ENCODE results near the gene WNT2.
A peak's percentile ranks its signal among the peaks of the same experiment; 100 is the strongest.

WNT2 gene

DNA sequence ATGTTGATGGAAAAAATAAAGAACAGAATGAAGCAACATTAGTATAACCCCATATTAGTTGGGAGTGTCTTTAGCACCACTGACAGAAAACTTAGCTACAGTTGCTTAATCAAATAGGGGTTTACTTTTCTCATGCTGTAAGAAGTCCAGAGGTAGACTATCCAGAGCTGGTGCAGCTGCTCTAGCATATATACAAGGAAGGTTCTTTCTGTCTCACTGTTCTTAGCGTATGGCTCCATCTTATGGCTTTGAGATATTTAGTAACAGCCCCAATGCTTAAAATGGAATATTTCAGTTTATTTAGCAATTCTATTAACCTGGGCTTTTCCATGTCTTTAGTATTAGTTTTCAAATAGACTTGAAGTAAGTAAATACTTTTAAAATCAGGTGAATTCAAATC is 15.2 kb upstream of the WNT2 start:
- H3K36me3 ChIP-seq (ENCODE audit: control insufficient read depth, insufficient read depth, low read length): no peaks in the 10 kb centered on the region
- no peak overlapping the region for H3K4me2 ChIP-seq (ENCODE audit: low read length)
- no peaks in the 10 kb centered on the region for H3K9me3 ChIP-seq (ENCODE audit: control insufficient read depth, low read length)
- no peak overlapping the region for H3K9ac ChIP-seq
- H3K27me3 ChIP-seq (ENCODE audit: control insufficient read depth, insufficient read depth, low read length): no peaks in the 10 kb centered on the region
- TF ChIP-seq, protein P1, sequence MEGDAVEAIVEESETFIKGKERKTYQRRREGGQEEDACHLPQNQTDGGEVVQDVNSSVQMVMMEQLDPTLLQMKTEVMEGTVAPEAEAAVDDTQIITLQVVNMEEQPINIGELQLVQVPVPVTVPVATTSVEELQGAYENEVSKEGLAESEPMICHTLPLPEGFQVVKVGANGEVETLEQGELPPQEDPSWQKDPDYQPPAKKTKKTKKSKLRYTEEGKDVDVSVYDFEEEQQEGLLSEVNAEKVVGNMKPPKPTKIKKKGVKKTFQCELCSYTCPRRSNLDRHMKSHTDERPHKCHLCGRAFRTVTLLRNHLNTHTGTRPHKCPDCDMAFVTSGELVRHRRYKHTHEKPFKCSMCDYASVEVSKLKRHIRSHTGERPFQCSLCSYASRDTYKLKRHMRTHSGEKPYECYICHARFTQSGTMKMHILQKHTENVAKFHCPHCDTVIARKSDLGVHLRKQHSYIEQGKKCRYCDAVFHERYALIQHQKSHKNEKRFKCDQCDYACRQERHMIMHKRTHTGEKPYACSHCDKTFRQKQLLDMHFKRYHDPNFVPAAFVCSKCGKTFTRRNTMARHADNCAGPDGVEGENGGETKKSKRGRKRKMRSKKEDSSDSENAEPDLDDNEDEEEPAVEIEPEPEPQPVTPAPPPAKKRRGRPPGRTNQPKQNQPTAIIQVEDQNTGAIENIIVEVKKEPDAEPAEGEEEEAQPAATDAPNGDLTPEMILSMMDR (IDR thresholded peaks at IDR 0.05): no peak
- no peak overlapping the region for H3K27ac ChIP-seq
- no peak overlapping the region for H3K4me3 ChIP-seq (ENCODE audit: low read depth, low read length)
- no peaks in the 10 kb centered on the region for H3K79me2 ChIP-seq
- no peak overlapping the region for H2AFZ ChIP-seq
- no peaks in the 10 kb centered on the region for H3K4me1 ChIP-seq

DNA sequence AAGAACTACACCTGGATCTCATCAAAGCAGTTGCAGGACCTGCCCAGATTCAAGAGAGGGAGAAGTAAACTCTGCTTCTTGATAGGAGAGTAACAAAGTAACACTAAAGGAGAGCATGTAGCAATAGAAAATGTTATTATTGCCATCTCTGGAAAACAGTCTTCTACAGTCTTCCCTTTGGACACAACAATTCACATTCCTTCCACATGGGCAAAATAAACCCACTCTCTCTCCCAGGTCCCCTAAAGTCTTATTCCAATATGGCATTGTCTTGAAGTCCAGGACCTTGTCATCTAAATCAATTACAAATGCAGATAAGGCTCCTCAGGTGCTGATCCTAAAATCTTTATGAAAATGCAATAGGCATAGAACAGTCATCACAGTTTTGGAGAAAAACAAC is 10.3 kb upstream of the WNT2 start:
- H3K36me3 ChIP-seq (ENCODE audit: control insufficient read depth, insufficient read depth, low read length): no peaks in the 10 kb centered on the region
- no peaks in the 10 kb centered on the region for H3K79me2 ChIP-seq
- H3K27ac ChIP-seq: no peak overlapping the region
- H3K4me2 ChIP-seq (ENCODE audit: low read length): no peak overlapping the region
- H3K4me3 ChIP-seq (ENCODE audit: low read depth, low read length): no peak overlapping the region
- no peak overlapping the region for H2AFZ ChIP-seq
- H3K4me1 ChIP-seq: no peaks in the 10 kb centered on the region
- peaks cover 4% of the 10 kb centered on the region for H3K9me3 ChIP-seq (ENCODE audit: control insufficient read depth, low read length)
- TF ChIP-seq, protein P1 (IDR thresholded peaks at IDR 0.05): no peak
- H3K27me3 ChIP-seq (ENCODE audit: control insufficient read depth, insufficient read depth, low read length): no peaks in the 10 kb centered on the region
- no peak overlapping the region for H3K9ac ChIP-seq

DNA sequence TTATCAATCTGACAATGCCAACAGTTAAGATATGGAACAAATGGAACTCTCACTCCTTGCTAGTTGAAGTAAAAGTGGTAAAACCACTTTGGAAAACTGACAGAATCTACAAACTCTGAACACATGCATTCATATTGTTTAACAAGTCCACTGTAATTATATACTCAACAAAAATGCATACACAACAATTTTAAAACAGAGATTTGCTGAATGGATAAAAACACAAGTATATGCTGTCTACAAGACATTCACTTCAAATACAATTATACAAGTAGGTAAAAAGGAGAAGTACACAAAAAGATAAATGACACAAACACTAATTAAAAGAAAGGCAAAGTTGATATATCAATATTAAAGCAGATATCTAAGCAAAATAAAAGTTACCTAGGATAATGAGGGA is 9.2 kb upstream of the WNT2 start:
- Histone ChIP-seq H3K79me2 (no peaks in the 10 kb centered on the region), H2AFZ (no peak overlapping the region), H3K9ac (no peak overlapping the region), H3K27ac (no peak overlapping the region), H3K4me2 (ENCODE audit: low read length) (no peak overlapping the region), H3K36me3 (ENCODE audit: control insufficient read depth, insufficient read depth, low read length) (no peaks in the 10 kb centered on the region), H3K27me3 (ENCODE audit: control insufficient read depth, insufficient read depth, low read length) (no peaks in the 10 kb centered on the region), H3K4me1 (no peaks in the 10 kb centered on the region), H3K9me3 (ENCODE audit: control insufficient read depth, low read length) (peaks cover 4% of the 10 kb centered on the region), H3K4me3 (ENCODE audit: low read depth, low read length) (no peak overlapping the region)
- TF ChIP-seq, protein P1 (IDR thresholded peaks at IDR 0.05): no peak

DNA sequence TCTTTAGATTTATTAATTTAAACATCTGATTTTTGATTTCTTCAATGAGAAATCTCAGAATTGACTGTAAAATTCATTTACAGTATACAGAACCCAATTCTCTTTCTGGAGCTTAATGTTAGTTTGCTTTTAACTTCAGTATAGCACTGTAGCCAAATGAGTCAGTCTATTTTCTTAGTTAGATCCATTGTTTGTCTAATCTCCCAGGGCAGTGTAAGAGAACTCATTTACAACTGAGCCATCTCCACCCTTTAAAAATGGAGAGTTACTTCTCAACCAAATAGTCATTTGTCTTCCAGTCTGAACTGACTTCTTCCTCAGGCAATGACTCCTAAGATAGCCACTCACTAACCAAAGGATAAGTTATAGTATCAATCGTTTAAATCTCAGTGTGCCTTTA is 3.0 kb upstream of the WNT2 start:
- TF ChIP-seq, protein P1 (IDR thresholded peaks at IDR 0.05): no peak
- Histone ChIP-seq H3K36me3 (ENCODE audit: control insufficient read depth, insufficient read depth, low read length) (peaks cover 2% of the 10 kb centered on the region), H3K79me2 (no peaks in the 10 kb centered on the region), H3K4me2 (ENCODE audit: low read length) (no peak overlapping the region), H3K9me3 (ENCODE audit: control insufficient read depth, low read length) (peaks cover 4% of the 10 kb centered on the region), H3K4me3 (ENCODE audit: low read depth, low read length) (no peak overlapping the region), H3K27ac (no peak overlapping the region), H3K9ac (no peak overlapping the region), H3K4me1 (no peaks in the 10 kb centered on the region), H3K27me3 (ENCODE audit: control insufficient read depth, insufficient read depth, low read length) (no peaks in the 10 kb centered on the region), H2AFZ (no peak overlapping the region)

DNA sequence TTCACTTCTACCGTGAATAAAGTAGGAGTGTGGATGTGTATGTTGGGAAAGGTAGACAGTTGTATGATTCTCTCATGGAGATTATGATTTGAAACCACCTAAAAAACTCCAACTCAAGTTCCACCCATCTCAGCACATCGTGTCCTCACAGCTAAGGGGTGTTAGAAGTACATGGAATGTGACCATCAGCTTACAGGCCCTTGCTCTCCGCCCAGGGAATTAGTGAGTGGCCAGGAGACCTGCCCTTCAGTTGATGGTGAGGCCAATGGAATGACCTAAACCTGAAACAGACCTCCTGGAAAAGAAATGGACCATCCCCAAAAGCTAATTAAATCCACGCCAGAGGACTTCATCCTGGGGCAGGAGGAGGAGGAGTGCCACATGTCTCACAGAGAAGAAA is 2.1 kb upstream of the WNT2 start:
- no peaks in the 10 kb centered on the region for H3K4me1 ChIP-seq
- peaks cover 2% of the 10 kb centered on the region for H3K36me3 ChIP-seq (ENCODE audit: control insufficient read depth, insufficient read depth, low read length)
- H2AFZ ChIP-seq: no peak overlapping the region
- TF ChIP-seq, protein P1 (IDR thresholded peaks at IDR 0.05): no peak
- H3K27ac ChIP-seq: no peak overlapping the region
- no peak overlapping the region for H3K9ac ChIP-seq
- H3K79me2 ChIP-seq: no peaks in the 10 kb centered on the region
- peak overlapping the region; percentile 49 for H3K4me3 ChIP-seq (ENCODE audit: low read depth, low read length)
- H3K27me3 ChIP-seq (ENCODE audit: control insufficient read depth, insufficient read depth, low read length): no peaks in the 10 kb centered on the region
- peak overlapping the region; percentile 82 for H3K4me2 ChIP-seq (ENCODE audit: low read length)
- H3K9me3 ChIP-seq (ENCODE audit: control insufficient read depth, low read length): no peaks in the 10 kb centered on the region
